HCT116 (cell line): ENCODE measurements around the gene LRRC47. TPM values are rescaled to one million over a fixed set of nuclear protein-coding genes. Genes with fewer than 3 reads are reported as not detected.

Experiments used
- ATAC-seq: fragments of 200-7000 bp; cut with Tn5 transposase; 2 replicates; pipeline ENCODE4 v1.9.1; 2020; ENCODE audit warnings: mild to moderate bottlenecking, moderate library complexity
- BruUV-seq: library from RNA; stranded (reverse); fragments of 400-500 nt; replicated peaks from 2 replicates; lab custom pipeline; 2021; lab: Mats Ljungman, UMichigan
- CTCF ChIA-PET: fragments of 300-600 bp; sonication (Branson Sonifier 250); formaldehyde crosslinking; loops from one replicate; lab custom pipeline; 2021; ENCODE audit warnings: antibody characterized with exemption; lab: Charles Lee
- POLR2A ChIA-PET: fragments of 300-600, 350-600 bp; sonication (Branson Sonifier 250); formaldehyde crosslinking; loops from one replicate; lab custom pipeline; 2021; ENCODE audit warnings: antibody characterized with exemption; lab: Charles Lee
- RAD21 ChIA-PET, 2 experiments: fragments of 300-600 bp; sonication (Branson Sonifier 250); formaldehyde crosslinking; loops; one replicate each; lab custom pipeline; 2023; ENCODE audit warnings: low total read pairs in 2 of 2; ENCODE audit not compliant: uncharacterized antibody in 2 of 2, unreplicated experiment in 2 of 2, low non-redundant PET in 1 of 2; lab: Charles Lee
- DNase-seq: peaks from one replicate; pipeline ENCODE4 v3.0.0-alpha.2; 2010; ENCODE audit warnings: low read depth, low spot score
- H2AFZ ChIP-seq: fragments of 200-600 bp; shearing (Covaris generic), sonication (generic); 2 replicates; pipeline ENCODE4 v1.6.1; 2017; ENCODE audit warnings: low read depth, mixed run types, mixed read lengths, antibody characterized with exemption, low read length; ENCODE audit not compliant: poor library complexity, severe bottlenecking
- H3K27ac ChIP-seq: 2 replicates; pipeline ENCODE4 v1.5.1; 2012; ENCODE audit warnings: low read depth, low read length
- H3K27me3 ChIP-seq: fragments of 200-600 bp; sonication (generic); 2 replicates; pipeline ENCODE4 v1.6.1; 2016; ENCODE audit warnings: mixed run types, low read length, mixed read lengths; ENCODE audit not compliant: insufficient read depth
- H3K36me3 ChIP-seq, 2 experiments: fragments of 200-500 bp in 1 of 2; fragments of 200-600 bp in 1 of 2; sonication (Bioruptor generic) in 1 of 2; sonication (generic) in 1 of 2; 2 replicates each; pipeline versions ENCODE4 v1.5.1 to v1.6.1; 2014 to 2016; ENCODE audit warnings: low read length in 2 of 2, inconsistent platforms in 1 of 2, mixed read lengths in 1 of 2, mixed run types in 1 of 2; ENCODE audit not compliant: insufficient read depth in 2 of 2, control insufficient read depth in 1 of 2
- H3K4me1 ChIP-seq, 2 experiments: fragments of 200-600 bp in 1 of 2; sonication (generic) in 1 of 2; 2 replicates each; pipeline versions ENCODE4 v1.5.1 to v1.6.1; 2012 to 2017; ENCODE audit warnings: low read length in 2 of 2, inconsistent platforms in 1 of 2, mild to moderate bottlenecking in 1 of 2, mixed read lengths in 1 of 2, mixed run types in 1 of 2, moderate library complexity in 1 of 2; ENCODE audit not compliant: insufficient read depth in 2 of 2, control insufficient read depth in 1 of 2
- H3K4me2 ChIP-seq: fragments of 200-600 bp; sonication (generic); 2 replicates; pipeline ENCODE4 v1.6.1; 2017; ENCODE audit warnings: mixed run types, low read length, mixed read lengths
- H3K4me3 ChIP-seq, 2 experiments: fragments of 200-600 bp in 1 of 2; sonication (generic) in 1 of 2; replicated peaks in 1 of 2; 2 replicates each; pipeline ENCODE4 v1.5.1; 2011 to 2016; ENCODE audit warnings: low read length in 2 of 2, control low read depth in 1 of 2, low read depth in 1 of 2, mild to moderate bottlenecking in 1 of 2, mixed read lengths in 1 of 2, mixed run types in 1 of 2
- H3K79me2 ChIP-seq: fragments of 200-600 bp; sonication (generic); 2 replicates; pipeline ENCODE4 v1.6.1; 2017; ENCODE audit warnings: mild to moderate bottlenecking, mixed run types, low read length, moderate library complexity, mixed read lengths; ENCODE audit not compliant: insufficient read depth
- H3K9ac ChIP-seq: fragments of 200-600 bp; sonication (generic); 2 replicates; pipeline ENCODE4 v1.6.1; 2016; ENCODE audit warnings: low read length, mixed read lengths
- H3K9me2 ChIP-seq: fragments of 200-600 bp; sonication (generic), shearing (Covaris generic); 2 replicates; pipeline ENCODE4 v1.6.1; 2017; ENCODE audit warnings: mixed run types, mild to moderate bottlenecking, moderate library complexity; ENCODE audit not compliant: insufficient read depth
- H3K9me3 ChIP-seq, 2 experiments: fragments of 200-500 bp in 1 of 2; fragments of 200-600 bp in 1 of 2; sonication (Bioruptor generic) in 1 of 2; sonication (generic) in 1 of 2; 2 replicates each; pipeline ENCODE4 v1.6.1; 2014 to 2017; ENCODE audit warnings: low read length in 2 of 2, mixed read lengths in 2 of 2, inconsistent platforms in 1 of 2, low read depth in 1 of 2, mild to moderate bottlenecking in 1 of 2, mixed run types in 1 of 2, moderate library complexity in 1 of 2; ENCODE audit not compliant: control insufficient read depth in 1 of 2, insufficient read depth in 1 of 2
- H4K20me1 ChIP-seq: fragments of 200-600 bp; sonication (generic), shearing (Covaris generic); 2 replicates; pipeline ENCODE4 v1.6.1; 2017; ENCODE audit warnings: mixed run types, mild to moderate bottlenecking, moderate library complexity; ENCODE audit not compliant: insufficient read depth
- FOSL1 ChIP-seq: IDR thresholded peaks from 2 replicates; pipeline ENCODE4 v1.6.1; 2012; ENCODE audit warnings: low read depth
- JUND ChIP-seq: IDR thresholded peaks from 2 replicates; pipeline ENCODE4 v1.6.1; 2012
- POLR2A ChIP-seq: IDR thresholded peaks from 2 replicates; pipeline ENCODE4 v1.7.0; 2011; ENCODE audit warnings: borderline replicate concordance; ENCODE audit not compliant: insufficient read depth, insufficient read length; ENCODE audit errors: extremely low read depth
- YY1 ChIP-seq: IDR thresholded peaks from 2 replicates; pipeline ENCODE4 v1.6.1; 2011; ENCODE audit warnings: low read length, low read depth, moderate library complexity, mild to moderate bottlenecking; ENCODE audit not compliant: insufficient replicate concordance; ENCODE audit errors: extremely low read depth
- ZBTB33 ChIP-seq: IDR thresholded peaks from 2 replicates; pipeline ENCODE4 v1.6.1; 2011; ENCODE audit warnings: mild to moderate bottlenecking, low read length, moderate library complexity; ENCODE audit not compliant: insufficient replicate concordance; ENCODE audit errors: extremely low read depth
- ZNF274 ChIP-seq: fragments of 200-500 bp; sonication (Bioruptor generic); IDR thresholded peaks from 2 replicates; pipeline ENCODE4 v1.6.1; 2014; ENCODE audit warnings: mild to moderate bottlenecking, low read depth, low read length, inconsistent platforms
- intact Hi-C: fragments of 100-400 bp; cut with micrococcal nuclease; formaldehyde crosslinking; loops from 2 replicates; pipeline ENCODE4 v1.10.0; 2022
- total RNA-seq: library from RNA; stranded (reverse); gene quantifications from one replicate; pipeline ENCODE4 v1.2.1, GENCODE V29; 2021; ENCODE audit not compliant: unreplicated experiment
- TF ChIP-seq, protein P1 (sequence below): IDR thresholded peaks from 2 replicates; pipeline ENCODE4 v1.6.1; 2012; ENCODE audit warnings: low read depth
- TF ChIP-seq, protein P2 (sequence below): IDR thresholded peaks from 2 replicates; pipeline ENCODE4 v1.6.1; 2012

The LRRC47 gene
- total RNA-seq, 1 experiment from 2014 or later = 48.0 TPM

GRCh38 chr1:3762873-3763228 is 33.4 kb downstream of the LRRC47 start (continued):
- TF ChIP-seq, protein P1, sequence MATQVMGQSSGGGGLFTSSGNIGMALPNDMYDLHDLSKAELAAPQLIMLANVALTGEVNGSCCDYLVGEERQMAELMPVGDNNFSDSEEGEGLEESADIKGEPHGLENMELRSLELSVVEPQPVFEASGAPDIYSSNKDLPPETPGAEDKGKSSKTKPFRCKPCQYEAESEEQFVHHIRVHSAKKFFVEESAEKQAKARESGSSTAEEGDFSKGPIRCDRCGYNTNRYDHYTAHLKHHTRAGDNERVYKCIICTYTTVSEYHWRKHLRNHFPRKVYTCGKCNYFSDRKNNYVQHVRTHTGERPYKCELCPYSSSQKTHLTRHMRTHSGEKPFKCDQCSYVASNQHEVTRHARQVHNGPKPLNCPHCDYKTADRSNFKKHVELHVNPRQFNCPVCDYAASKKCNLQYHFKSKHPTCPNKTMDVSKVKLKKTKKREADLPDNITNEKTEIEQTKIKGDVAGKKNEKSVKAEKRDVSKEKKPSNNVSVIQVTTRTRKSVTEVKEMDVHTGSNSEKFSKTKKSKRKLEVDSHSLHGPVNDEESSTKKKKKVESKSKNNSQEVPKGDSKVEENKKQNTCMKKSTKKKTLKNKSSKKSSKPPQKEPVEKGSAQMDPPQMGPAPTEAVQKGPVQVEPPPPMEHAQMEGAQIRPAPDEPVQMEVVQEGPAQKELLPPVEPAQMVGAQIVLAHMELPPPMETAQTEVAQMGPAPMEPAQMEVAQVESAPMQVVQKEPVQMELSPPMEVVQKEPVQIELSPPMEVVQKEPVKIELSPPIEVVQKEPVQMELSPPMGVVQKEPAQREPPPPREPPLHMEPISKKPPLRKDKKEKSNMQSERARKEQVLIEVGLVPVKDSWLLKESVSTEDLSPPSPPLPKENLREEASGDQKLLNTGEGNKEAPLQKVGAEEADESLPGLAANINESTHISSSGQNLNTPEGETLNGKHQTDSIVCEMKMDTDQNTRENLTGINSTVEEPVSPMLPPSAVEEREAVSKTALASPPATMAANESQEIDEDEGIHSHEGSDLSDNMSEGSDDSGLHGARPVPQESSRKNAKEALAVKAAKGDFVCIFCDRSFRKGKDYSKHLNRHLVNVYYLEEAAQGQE = no peak
- no peak for TF ChIP-seq POLR2A
- TF ChIP-seq JUND = no peak
- TF ChIP-seq ZNF274 = no peak
- TF ChIP-seq FOSL1 = no peak

GRCh38 chr1:3762151-3762872 is 34.0 kb downstream of the LRRC47 start:
- no peak for ATAC-seq
- no peaks in the 10 kb centered on the region for H4K20me1 ChIP-seq
- BruUV-seq = no TSS peak
- H3K4me1 ChIP-seq = no peaks in the 10 kb centered on the region
- H3K9me2 ChIP-seq = no peaks in the 10 kb centered on the region
- RAD21 ChIA-PET = no interaction called here
- no peaks in the 10 kb centered on the region for H3K9me3 ChIP-seq
- intact Hi-C loops = no loop called here
- no peak overlapping the region for H2AFZ ChIP-seq
- H3K9ac ChIP-seq = no peak overlapping the region
- peaks cover 7% of the 10 kb centered on the region; the same call in 1 of the 2 replicates for H3K27me3 ChIP-seq
- no peak for DNase-seq
- POLR2A ChIA-PET = no interaction called here
- CTCF ChIA-PET = no interaction called here
- TF ChIP-seq, protein P2, sequence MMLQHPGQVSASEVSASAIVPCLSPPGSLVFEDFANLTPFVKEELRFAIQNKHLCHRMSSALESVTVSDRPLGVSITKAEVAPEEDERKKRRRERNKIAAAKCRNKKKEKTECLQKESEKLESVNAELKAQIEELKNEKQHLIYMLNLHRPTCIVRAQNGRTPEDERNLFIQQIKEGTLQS = no peak
- no peak for TF ChIP-seq YY1
- TF ChIP-seq ZBTB33 = no peak
- H3K4me2 ChIP-seq = no peak overlapping the region
- no peak overlapping the region for H3K4me3 ChIP-seq
- H3K79me2 ChIP-seq = no peaks in the 10 kb centered on the region
- H3K27ac ChIP-seq = no peak overlapping the region
- no peaks in the 10 kb centered on the region for H3K36me3 ChIP-seq
